HG03045 (cell line): Measurements from ENCODE around the gene LSS.
"Not testable (repeated sequence)": the region's sequence is repeated elsewhere in the genome, so short reads cannot be mapped to it uniquely, and the experiment has no call there.

Experiments used
- ATAC-seq: cut with Tn5 transposase; IDR thresholded peaks from one replicate; pipeline ENCODE4 v1.9.1; 2021; ENCODE audit warnings: mild to moderate bottlenecking, moderate library complexity; ENCODE audit not compliant: unreplicated experiment

LSS gene

DNA sequence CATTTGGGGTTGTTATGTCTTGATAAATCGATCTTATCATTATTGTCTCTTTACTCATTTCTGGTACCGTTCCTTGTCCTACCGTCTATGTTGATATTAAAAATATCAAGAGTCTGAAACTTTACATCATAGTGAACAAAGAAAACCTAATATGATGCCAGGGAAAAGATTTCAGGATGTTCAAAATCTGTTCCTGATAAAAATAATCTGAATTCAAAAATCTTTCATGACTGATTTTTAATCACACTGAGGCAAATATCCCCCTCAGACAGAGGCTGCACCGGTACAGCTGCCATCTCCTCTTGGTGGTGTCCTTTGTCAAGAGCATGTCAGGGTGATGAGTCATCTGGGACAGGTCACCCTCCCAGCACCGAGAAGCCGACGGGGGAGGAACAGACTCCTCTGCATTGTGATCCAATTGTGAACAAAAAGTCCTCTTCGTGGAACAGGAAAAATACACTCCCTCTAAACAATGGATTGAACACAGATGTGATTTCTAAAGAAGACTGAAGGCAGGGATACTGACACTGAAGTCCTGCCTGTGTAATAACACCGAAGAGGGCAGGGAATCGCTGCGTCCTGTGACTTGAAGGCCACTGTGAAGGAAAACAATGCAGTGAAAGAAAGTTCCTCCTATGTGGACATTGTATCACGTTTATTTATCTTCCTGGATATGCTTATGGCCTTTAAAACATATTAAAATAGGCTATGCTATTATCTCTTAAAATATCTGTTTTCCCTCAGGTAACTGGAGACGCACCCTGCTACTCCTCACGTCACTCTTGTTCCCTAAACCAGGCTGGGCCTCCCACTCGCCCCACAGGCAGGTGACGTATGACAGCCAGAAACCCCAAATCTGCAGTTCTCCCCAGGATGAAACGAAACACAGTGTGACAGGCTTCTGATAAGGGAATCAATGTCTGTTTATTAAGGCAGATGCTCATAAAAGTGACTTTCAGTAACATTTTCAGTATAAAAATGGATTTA is 40.1 kb downstream of the LSS start:
- ATAC-seq = no peak

DNA sequence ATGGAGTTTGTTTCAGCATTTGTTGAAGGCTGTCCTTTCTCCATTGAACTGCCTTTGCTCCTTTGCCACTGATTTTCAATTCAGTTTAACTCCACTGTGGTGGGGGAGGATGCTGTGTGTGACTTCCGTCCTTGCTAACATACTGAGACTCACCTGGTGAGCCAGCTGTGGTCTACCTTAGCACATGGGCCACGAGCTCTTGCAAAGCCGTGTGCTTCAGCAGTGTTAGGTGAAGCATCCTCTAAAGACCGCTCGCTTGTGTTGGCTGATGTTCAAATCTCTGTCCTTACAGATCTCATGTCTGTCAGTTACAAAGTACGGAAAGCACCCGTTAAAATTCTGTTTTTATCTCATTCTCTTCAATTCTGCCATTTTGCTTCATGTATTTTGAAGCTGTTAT is 40.8 kb downstream of the LSS start:
- ATAC-seq = no peak

DNA sequence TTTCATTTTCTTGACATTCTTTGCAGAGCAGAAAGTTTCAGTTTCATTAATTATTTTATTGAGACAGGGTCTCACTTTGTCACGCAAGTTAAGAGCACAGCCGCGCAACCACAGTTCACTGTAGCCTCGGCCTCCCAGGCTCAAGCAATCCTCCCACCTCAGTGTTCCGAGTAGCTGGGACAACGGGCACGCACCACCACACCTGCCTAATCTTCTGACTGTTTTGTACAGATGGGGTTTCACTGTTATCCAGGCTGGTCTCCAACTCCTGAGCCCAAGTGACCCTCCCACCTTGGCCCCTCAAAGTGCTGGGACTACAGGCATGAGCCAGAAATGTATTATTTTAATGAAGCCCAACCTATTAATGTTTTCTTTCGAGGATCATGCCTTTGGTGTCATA is 41.3 kb downstream of the LSS start:
- no peak for ATAC-seq

DNA sequence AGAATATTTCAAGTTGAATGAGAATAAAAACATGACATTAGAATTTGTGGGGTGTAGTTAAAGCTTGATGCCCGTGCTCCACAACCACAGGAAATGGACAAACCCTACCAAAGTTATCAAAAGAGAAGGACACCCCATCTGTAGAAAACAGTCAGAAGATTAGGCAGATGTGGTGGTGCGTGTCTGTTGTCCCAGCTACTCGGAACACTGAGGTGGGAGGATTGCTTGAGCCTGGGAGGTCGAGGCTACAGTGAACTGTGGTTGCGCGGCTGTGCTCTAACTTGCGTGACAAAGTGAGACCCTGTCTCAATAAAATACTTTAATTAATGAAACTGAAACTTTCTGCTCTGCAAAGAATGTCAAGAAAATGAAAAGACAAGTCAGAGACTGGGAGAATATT is 42.9 kb downstream of the LSS start:
- no peak for ATAC-seq

DNA sequence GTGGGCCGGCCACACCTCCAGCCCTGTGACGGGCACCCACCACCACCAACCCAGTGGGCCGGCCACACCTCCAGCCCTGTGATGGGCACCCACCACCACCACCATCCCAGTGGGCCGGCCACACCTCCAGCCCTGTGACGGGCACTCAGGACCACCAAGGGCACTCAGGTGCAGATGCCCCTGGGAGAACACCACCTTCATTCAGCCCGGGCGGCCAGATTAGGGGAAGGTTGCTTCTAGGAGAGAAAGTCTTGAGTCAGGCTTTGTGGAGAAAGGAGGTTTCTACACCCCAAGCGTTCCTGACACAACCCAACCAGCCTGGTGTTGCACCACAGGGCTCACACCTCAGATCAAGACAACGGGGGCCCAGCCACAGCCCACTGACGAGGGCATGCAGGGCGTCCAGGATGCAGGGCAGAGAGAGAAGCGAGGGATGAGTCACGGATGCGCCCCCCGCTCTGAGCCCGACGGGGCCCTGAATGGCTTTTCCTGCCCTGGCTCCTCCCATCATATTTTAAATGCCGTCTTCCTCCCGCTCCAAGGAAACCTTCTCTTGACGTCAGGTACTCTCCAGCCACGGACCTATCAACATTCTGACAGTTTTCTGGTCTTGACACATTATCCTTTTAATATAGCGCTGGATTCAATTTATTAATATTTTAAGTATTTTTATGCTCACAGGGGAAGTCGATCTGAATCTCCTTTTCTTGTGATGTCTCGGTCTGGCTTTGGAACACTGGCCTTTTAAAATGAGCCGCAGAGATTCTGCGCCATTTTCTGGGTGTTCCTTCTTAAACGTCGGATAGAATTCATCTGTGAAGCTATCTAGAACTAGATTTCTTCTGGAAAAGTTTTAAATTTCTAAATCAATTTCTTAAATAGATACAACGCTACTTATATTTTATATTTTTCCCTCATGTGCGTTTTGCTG is 43.7 kb downstream of the LSS start:
- ATAC-seq = no peak

DNA sequence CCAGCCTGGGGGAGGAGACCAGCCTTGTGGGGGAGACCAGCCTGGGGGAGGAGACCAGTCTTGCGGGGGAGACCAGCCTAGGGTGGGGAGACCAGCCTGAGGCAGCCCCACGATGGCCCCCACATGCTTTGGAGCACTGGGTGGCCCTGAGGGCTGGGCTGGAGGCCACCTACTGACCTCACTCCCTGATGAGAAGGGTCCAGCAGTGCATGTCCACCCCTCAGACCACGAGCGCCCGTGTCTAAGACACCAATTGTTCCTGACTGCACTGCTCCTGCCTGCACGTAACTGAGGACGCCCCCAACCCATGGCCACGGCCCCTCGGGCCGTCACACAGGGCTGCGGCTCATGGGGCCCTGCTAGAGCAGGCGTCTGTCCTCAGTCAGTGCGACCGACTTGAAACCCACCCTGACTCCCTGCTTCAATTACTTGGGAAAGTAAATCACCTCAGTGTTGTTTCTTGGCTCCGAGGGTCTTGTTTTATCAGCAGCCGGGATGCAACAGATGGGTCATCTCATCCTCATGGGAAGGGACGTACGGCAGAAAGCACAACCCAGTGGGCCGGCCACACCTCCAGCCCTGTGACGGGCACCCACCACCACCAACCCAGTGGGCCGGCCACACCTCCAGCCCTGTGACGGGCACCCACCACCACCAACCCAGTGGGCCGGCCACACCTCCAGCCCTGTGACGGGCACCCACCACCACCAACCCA is 44.5 kb downstream of the LSS start, which contains the start of gene SPATC1L:
TSS of gene SPATC1L (minus strand) at position 550 of the 715 bp plus-strand sequence. CDS start 1,643 bp downstream, outside the sequence.
- ATAC-seq = no peak

DNA sequence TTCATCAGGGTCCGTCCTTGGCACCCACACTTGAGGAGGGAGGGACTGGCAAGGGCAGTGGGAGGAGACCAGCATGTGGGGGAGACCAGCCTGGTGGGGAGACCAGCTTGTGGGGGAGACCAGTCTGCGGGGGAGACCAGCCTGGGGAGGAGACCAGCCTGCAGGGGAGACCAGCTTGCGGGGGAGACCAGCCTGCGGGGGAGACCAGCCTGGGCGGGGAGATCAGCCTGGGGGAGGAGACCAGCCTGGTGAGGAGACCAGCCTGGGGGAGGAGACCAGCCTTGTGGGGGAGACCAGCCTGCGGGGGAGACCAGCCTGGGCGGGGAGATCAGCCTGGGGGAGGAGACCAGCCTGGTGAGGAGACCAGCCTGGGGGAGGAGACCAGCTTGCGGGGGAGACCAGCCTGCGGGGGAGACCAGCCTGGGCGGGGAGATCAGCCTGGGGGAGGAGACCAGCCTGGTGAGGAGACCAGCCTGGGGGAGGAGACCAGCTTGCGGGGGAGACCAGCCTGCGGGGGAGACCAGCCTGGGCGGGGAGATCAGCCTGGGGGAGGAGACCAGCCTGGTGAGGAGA is 45.2 kb downstream of the LSS start:
- ATAC-seq = not testable (repeated sequence)

DNA sequence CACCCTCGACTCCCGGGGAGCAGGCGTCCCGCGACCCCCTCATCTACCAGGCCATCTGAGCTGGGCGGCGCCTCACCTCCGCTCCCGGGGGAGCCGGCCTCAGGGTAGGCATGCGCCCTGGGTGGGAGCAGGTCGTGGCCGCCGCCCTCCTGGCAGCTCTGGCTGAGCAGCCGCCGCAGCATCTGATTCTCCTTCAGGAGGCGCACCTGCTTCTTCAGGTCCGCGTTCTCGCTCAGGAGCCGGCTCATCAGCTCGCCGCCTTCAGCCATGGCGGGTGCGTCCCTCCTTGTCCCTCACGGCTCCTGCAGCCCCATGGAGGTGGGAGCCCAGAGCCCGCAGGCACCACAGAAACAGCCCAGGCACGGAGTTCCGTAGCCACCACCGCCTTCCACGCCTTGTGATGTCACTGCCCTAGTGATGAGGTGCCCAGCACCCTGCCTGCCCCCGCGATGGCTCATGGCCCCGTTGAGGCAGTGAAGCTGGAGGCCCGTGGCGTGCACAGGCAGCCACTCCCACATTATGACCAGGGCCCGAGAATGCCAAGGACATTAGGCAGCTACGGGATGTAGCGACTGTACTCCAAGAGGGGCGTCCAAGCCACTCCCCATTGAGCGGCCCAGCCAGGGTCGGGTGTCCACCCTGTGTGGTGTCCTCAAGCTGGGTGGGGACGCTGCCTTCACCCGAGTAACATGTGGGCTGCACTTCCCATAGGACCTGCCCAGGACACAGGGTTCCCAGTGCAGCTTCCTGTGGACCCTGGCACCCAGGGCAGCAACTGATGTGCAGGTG is 45.8 kb downstream of the LSS start:
- ATAC-seq = no peak

DNA sequence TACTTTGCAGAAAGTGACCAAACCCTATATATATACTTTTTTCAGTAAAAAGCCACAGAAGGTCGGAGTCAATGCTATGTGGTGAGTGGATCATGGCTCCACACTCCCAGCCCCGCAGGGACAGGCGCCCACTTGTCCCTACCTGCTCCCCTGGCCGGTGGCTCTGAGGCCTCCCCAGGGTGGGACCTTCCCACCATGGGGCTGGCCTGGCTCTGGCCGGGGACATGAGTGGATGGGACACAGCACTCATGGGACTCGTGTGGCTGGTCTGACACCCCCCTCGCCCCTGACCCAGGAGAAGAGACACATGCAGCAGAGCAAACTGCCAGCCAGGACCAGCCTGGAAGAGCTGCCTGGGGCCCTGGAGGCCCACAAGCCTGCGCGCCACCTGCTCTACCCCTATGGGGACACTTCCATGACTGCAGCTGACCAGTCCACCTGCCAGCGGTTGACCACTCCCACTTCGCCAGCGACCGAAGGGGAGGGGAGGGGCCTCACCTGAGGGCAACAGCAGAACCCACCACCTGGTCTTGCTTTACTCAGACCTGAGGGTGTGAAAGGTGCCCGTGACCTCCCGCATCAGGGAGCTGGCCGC is 46.5 kb downstream of the LSS start:
- no peak for ATAC-seq

DNA sequence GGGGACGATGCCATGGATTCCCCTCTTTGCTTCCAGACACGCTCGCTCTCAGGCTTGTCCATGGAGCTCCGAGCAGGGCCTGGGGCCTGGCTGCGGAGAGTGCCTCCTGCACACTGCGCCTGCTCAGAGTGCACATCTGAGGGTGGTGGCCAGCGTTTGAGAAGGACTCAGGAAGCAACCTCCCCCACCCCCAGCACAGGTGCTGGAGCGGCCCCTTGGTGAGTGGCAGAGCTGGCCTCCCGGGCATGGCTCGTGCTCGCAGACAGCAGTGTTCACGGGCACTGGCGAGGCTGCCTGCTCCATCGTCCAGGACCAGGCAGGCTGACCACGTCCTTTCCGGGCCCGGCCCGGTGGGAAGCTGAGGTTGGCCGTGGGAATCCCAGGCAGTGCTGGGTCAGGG is 47.1 kb downstream of the LSS start:
- no peak for ATAC-seq

DNA sequence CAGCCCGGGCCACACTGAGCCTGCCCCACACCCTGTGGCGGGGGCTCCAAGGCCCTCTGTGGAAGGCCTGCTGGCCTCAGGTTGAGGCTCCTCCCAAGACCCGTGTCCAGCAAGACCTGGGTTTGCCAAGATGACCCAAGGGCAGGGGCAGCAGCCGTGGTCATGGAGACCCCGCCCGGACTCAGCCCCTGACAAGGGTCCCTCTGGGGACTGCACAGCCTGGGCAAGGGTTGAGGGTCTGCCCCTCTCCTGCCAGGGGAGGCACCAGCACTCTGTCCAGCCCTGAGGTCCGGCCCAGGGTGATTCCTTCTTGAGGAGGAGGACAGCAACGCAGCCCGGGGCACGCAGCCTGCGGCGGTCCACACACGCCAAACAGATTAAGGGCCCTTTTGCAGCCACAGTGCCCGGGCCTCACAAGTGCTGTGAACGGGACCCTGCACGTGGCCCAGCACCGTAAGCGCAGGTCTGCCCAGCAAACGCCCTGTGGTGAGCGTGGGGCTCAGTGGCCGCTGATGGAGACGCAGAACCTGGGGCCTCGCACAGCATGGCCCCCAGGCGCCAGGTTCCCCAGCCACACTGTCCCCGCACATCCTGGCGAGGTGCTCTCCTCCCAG is 47.7 kb downstream of the LSS start:
- ATAC-seq = no peak

DNA sequence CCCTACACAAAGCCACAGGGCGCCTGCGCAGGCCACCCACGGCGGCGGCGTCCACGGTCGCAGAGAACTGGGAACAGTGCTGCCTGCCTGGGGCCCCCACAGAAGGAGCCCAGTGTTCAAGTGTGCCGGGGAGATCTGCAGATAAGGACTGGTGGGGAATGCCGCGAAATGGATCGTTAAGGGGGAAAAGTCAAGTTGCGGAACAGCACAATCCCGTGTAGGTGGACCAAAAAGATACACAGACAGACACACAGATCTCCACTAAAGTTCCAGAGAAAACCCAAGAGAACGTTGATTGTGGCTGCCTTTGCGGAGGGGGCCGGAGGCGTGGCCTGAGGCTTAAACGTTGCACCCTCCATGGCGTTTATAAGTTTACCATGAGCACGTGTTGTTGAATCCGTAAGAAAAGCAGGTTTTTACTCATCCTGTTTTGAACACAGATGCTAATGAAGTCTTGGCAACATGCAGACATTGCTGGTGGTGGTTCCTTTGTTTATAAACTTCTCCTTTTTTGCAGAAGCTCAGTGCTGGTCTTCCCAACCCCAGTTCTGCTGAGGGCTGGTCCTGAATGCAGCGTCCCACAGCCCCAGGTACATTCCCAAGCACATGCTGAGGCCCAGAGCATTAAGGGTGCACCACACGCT is 48.4 kb downstream of the LSS start:
- no peak for ATAC-seq

DNA sequence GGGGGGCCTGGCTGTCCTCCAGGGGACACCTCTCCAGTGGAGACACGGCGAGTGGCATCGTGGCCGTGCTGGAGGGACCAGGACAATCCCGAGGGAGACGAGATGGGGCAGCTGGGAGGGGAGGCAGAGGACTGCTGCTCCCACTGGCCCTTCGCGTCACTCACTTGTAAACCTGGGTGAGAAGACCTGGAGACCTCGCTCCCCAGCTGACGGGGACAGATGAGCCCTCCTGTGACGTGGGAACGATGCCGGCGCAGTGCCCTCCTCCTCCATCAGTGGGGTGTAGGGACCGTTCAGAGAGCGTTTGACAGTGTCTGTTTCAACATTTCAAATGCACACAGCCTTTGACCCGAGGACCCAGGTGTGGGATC is 48.9 kb downstream of the LSS start:
- no peak for ATAC-seq

DNA sequence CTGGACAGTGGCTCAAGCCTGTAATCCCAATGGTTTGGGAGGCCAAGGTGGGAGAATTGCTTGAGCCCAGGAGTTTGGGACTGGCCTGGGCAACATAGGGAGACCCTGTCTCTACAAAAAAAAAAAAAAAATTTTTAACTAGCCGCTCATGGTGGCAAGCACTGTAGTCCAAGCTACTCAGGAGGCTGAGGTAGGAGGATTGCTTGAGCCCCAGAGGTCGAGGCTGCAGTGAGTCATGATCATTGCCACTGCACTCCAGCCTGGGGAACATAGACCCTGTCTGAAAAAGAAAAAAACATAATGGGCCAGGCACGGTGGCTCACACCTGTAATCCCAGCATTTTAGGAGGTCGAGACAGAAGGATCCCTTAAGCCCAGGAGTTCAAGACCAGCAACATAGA is 49.6 kb downstream of the LSS start:
- no peak for ATAC-seq

DNA sequence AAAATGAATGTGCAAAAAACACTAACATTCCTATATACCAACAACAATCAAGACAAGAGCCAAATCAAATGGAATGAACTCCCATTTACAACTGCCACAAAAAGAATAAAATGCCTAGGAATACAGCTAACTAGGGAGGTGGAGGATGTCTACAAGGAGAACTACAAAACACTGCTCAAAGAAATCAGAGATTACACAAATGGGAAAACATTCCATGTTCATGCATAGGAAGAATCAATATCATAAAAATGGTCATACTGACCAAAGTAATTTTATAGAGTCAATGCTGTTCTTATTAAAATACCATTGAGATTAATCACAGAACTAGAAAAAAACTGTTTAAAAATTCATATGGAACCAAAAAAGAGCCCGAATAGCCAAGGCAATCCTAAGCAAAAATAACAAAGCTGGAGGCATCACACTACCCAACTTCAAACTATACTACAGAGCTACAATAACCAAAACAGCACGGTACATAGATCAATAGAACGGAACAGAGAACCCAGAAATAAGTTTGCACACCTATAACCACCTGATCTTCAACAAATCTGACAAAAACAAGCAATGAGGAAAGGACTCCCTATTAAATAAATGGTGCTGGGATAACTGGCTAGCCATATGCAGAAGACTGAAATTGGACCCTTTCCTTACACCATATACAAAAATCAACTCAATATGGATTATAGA is 52.0 kb downstream of the LSS start:
- ATAC-seq = not testable (repeated sequence)

DNA sequence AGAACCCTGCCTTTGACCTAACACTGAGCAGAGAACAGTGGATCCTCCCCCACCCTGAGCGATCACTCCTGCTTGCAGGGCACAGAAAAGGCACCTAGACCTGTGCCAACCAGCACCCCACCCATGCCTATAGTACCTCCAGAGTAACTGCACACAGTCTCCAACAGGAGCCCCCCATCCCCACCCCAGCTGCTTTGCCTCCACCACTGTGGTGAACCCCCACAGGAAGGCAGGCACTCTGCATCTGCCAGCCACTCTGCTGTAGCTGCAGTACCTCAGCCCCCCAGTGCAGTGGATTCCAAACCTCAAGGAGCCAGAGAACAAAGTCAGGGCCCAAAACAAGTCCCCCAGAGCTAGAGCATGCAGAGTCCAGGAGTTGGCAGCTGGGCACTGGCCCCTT is 55.0 kb downstream of the LSS start:
- no peak for ATAC-seq

DNA sequence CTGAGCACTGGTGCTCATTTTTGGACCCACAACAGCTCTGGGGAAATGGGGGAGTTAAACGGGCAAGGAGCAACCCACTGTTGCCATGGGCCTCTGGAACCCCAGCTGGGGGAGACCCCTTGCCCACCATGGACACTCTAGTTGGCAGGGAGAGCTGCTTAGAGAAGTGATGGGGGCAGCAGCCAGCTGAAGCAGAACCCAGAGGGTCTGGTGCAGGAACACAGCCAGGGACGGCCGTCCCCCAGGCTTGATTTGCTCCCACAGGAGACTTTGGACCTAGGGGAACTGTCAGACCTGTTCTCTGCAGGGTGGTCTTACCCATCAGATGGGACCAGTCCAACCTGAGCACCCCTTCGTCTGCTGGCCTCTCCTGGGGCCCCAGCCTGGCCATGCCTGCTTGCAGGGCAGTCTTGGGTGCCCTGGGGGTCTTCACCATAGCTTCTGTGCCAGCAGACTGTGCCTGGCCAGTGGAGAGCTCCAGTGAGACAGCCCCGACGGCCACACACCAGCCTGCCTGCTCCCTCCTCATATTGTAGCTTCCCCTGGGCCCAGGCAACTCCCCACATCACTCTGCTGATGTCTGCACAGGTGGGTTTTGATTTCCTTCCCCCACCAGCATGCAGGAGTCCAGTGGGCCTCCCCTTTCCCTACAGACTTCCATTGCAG is 55.6 kb downstream of the LSS start:
- no peak for ATAC-seq
